ENCODE results near the gene CEP83.

The CEP83 gene

DNA sequence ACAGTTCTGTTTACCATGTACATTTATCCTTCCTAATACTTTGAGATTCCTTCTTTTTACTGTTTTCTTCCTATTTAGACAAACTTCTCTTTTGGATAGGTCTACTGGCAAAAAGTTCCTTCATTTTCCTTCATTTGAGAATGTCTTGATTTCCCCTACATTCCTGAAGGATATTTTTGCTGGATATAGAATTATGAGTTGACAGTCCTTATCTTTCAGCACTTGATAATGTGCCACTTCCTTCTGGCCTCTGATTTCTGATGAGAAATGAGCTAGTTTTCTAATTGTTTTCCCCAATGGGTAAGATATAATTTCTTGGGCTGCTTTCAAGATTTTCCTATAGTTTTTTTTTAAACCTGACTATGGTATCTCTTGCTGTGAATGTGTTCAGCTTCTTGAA, 75.6 kb downstream of the CEP83 start:
- TF ChIP-seq, protein P1, sequence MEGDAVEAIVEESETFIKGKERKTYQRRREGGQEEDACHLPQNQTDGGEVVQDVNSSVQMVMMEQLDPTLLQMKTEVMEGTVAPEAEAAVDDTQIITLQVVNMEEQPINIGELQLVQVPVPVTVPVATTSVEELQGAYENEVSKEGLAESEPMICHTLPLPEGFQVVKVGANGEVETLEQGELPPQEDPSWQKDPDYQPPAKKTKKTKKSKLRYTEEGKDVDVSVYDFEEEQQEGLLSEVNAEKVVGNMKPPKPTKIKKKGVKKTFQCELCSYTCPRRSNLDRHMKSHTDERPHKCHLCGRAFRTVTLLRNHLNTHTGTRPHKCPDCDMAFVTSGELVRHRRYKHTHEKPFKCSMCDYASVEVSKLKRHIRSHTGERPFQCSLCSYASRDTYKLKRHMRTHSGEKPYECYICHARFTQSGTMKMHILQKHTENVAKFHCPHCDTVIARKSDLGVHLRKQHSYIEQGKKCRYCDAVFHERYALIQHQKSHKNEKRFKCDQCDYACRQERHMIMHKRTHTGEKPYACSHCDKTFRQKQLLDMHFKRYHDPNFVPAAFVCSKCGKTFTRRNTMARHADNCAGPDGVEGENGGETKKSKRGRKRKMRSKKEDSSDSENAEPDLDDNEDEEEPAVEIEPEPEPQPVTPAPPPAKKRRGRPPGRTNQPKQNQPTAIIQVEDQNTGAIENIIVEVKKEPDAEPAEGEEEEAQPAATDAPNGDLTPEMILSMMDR (IDR thresholded peaks at IDR 0.05) = no peak

DNA sequence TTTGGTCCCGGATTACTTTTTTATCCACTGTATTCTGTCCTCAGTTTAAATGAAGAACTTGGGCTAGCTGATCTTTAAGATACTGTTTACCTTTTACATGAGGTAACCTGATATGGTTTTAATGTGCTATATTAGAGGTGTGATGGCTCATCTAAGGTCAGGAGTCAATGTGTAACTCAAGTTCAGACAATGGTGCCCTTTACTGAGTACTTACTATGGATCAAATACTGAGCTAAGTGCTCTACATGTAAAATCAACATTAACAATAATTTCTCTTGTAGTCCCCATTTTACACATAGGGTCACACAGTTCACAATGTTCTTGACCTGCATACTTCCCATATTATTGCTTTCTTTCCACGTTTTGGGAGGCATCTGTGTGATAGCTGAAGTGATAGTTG, 79.2 kb downstream of the CEP83 start:
- TF ChIP-seq, protein P1 (IDR thresholded peaks at IDR 0.05) = no peak

DNA sequence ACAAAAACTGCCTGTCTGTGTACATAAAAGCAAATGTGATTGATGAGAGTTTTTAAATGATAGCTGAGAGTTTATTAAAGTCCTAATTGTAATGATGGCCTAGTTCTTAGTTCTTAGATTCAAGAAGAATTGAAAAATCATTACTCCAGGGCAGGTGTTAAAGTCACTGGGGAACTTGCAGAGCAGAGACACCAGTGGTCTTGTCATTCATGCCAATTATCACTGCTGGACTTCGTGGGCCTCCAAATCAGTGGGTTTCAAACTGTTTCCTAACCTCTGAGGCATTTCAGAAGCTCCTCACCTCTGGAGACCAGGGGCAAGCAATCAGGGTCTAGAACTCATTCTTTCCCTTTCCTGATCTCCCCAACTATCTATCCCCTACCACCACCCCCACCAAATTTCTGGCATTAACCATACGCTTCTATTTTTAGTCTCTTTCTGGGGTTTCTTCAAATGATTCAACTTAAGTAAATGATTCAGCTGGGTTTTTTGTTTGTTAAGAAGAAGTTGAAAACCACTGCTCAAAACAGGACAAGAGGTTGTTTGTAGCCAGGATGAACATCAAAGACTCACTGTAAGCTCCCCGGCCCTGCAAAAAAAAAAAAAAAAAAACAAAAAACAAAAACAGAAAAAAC, 80.1 kb downstream of the CEP83 start:
- TF ChIP-seq, protein P1 (IDR thresholded peaks at IDR 0.05) = no peak

DNA sequence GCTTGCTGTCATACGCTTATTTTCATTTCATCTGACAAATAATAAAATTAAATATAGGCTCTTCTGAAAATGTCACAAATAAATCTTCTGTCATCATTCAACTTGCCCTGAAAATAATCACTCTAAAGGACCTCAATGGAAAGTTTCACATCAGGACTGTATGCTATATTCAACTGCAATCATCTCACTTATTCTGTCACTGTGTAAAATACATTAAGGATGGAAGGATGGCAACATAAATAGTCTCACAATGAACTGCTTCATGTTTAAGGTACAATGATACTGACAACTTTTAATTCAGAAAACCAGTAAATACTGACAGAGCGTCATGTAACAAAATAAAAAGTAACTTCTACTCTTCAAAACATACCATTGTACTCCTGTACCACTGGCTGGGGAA, 82.1 kb downstream of the CEP83 start:
- TF ChIP-seq, protein P1 (IDR thresholded peaks at IDR 0.05) = no peak

DNA sequence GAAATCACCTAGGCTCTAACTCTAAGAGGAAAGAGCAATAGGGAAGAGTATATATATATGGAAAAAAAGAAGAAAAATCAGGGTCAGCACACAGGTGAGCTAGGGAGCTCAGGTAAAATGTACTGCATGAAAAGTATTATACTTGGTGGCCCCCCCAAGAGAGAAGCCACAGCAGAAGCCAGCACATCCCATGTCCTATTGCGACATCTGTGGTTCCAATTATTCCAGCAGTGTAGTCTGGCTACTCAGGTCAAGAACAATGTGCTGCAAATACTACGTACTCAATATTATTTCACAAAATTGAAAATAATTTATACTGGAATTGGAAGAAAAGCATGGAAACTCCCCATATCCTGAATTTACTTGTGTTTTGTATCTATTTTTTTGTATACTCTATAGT, 85.5 kb downstream of the CEP83 start:
- TF ChIP-seq, protein P1 (IDR thresholded peaks at IDR 0.05) = no peak

DNA sequence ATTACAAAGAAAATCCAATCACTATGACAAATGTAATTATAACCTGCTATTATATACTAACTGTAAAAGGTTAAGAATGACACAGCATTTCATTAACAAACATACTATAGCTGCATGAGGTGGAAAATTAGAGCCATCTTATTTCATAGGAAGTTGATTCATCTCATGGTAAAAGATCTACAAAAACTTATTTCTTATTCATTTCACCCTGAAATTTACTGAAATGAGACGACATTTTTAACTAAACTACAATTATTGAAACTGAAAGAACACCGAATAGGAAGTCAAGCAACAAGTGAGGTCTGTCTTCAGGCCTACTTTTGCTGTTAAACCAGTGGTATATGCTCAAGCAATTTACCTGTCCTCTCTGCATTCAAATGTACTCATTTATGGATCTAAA, 87.2 kb downstream of the CEP83 start:
- TF ChIP-seq, protein P1 (IDR thresholded peaks at IDR 0.05) = no peak

DNA sequence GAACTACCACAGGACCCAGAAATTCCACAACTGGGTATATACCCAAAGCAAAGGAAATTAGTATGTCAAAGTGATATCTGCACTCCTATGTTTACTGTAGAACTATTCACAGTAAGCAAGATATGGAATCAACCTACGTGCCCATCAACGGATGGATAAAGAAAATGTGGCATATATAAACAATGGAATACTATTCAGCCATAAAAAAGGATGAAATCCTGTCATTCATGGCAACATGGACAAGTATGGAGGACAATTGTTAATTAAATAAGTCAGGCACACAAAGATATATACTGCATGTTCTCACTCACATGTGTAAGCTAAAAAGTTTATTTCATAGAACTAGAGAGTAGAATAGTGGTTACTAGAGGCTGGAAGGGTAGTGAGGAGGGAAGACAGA, 97.0 kb downstream of the CEP83 start:
- TF ChIP-seq, protein P1 (IDR thresholded peaks at IDR 0.05) = no peak

DNA sequence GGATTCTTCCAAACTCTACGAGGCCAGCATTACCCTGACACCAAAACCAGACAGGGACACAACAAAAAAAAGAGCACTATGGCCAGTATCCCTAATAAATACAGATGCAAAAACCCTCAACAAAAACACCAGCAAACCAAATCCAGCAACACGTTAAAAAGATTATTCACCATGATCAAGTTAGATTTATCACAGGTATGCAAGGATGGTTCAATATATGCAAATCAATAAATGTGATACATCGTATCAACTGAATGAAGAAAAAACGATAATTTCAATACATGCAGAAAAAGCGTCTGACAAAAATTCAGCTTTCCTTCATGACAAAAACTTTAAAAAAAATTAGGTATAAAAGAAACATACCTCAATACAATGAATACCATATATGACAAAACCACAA, 99.9 kb downstream of the CEP83 start:
- TF ChIP-seq, protein P1 (IDR thresholded peaks at IDR 0.05) = no peak

Data from LNCAP (cell line).